ENCODE measurements around the gene DCUN1D4.

GRCh38 chr4:51965862-51966261, 122.9 kb downstream of the DCUN1D4 start:
- TF ChIP-seq, protein P1, sequence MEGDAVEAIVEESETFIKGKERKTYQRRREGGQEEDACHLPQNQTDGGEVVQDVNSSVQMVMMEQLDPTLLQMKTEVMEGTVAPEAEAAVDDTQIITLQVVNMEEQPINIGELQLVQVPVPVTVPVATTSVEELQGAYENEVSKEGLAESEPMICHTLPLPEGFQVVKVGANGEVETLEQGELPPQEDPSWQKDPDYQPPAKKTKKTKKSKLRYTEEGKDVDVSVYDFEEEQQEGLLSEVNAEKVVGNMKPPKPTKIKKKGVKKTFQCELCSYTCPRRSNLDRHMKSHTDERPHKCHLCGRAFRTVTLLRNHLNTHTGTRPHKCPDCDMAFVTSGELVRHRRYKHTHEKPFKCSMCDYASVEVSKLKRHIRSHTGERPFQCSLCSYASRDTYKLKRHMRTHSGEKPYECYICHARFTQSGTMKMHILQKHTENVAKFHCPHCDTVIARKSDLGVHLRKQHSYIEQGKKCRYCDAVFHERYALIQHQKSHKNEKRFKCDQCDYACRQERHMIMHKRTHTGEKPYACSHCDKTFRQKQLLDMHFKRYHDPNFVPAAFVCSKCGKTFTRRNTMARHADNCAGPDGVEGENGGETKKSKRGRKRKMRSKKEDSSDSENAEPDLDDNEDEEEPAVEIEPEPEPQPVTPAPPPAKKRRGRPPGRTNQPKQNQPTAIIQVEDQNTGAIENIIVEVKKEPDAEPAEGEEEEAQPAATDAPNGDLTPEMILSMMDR (conservative IDR thresholded peaks at IDR 0.05; ENCODE audit: low read length): no peak
- no peak for TF ChIP-seq EZH2phosphoT487 (IDR thresholded peaks at IDR 0.05; ENCODE audit: borderline replicate concordance, low read depth, low read length)
